A673 (cell line): ENCODE measurements around the gene ARMS2. TPM values are rescaled to one million over a fixed set of nuclear protein-coding genes. Genes with fewer than 3 reads are reported as not detected.

Experiments used
- BruUV-seq: library from RNA; stranded (reverse); fragments of 400-500 nt; replicated peaks from 2 replicates; lab custom pipeline; 2021; lab: Mats Ljungman, UMichigan
- CTCF ChIA-PET: fragments of 300-600 bp; sonication (Branson Sonifier 250); formaldehyde crosslinking; loops from one replicate; lab custom pipeline; 2022; ENCODE audit warnings: antibody characterized with exemption; lab: Charles Lee
- POLR2A ChIA-PET: fragments of 300-600 bp; sonication (Branson Sonifier 250); formaldehyde crosslinking; loops from one replicate; lab custom pipeline; 2022; ENCODE audit warnings: antibody characterized with exemption; ENCODE audit not compliant: low non-redundant PET; lab: Charles Lee
- DNase-seq: peaks from one replicate; pipeline ENCODE4 v3.0.0-alpha.2; 2015; ENCODE audit warnings: low spot score
- H3K27ac ChIP-seq: fragments of 200-600 bp; sonication (generic); 2 replicates; pipeline ENCODE4 v1.5.1; 2016; ENCODE audit warnings: mixed run types, low read depth, mild to moderate bottlenecking, mixed read lengths, antibody characterized with exemption, low read length; ENCODE audit not compliant: poor library complexity, severe bottlenecking
- H3K27me3 ChIP-seq: fragments of 200-600 bp; sonication (generic); replicated peaks from 2 replicates; pipeline ENCODE4 v1.6.1; 2017; ENCODE audit warnings: mixed run types, low read depth, mild to moderate bottlenecking, mixed read lengths, antibody characterized with exemption, low read length; ENCODE audit not compliant: insufficient read depth, poor library complexity
- H3K36me3 ChIP-seq: fragments of 200-600 bp; sonication (generic); 2 replicates; pipeline ENCODE4 v1.6.1; 2016; ENCODE audit warnings: mixed run types, mild to moderate bottlenecking, mixed read lengths, antibody characterized with exemption, low read length; ENCODE audit not compliant: insufficient read depth, poor library complexity, severe bottlenecking
- H3K4me1 ChIP-seq: fragments of 200-600 bp; sonication (generic); 2 replicates; pipeline ENCODE4 v1.6.1; 2017; ENCODE audit warnings: mixed run types, mild to moderate bottlenecking, mixed read lengths, antibody characterized with exemption, low read length; ENCODE audit not compliant: insufficient read depth, poor library complexity, severe bottlenecking
- H3K4me3 ChIP-seq: fragments of 200-600 bp; sonication (generic); 2 replicates; pipeline ENCODE4 v1.5.1; 2016; ENCODE audit warnings: low read depth, mixed run types, mild to moderate bottlenecking, mixed read lengths, low read length; ENCODE audit not compliant: poor library complexity, severe bottlenecking
- H3K9me3 ChIP-seq: fragments of 200-600 bp; sonication (generic); 2 replicates; pipeline ENCODE4 v1.6.1; 2016; ENCODE audit warnings: mixed run types, low read depth, mild to moderate bottlenecking, mixed read lengths, antibody characterized with exemption, low read length; ENCODE audit not compliant: poor library complexity, severe bottlenecking
- CTCF ChIP-seq: fragments of 300-800, 200-600 bp; sonication (generic); conservative IDR thresholded peaks from 2 replicates; pipeline ENCODE4 v1.5.1; 2017; ENCODE audit warnings: low read depth, mild to moderate bottlenecking, antibody characterized with exemption, low read length, moderate library complexity, mixed read lengths
- EZH2 ChIP-seq: fragments of 200-600 bp; sonication (generic); IDR thresholded peaks from 2 replicates; pipeline ENCODE4 v1.6.1; 2017; ENCODE audit warnings: borderline replicate concordance, low read depth, mild to moderate bottlenecking, mixed read lengths, antibody characterized with exemption, low read length; ENCODE audit not compliant: poor library complexity, severe bottlenecking
- intact Hi-C: fragments of 100-400 bp; cut with micrococcal nuclease; formaldehyde crosslinking; loops from one replicate; pipeline ENCODE4 v1.10.0; 2022; ENCODE audit not compliant: unreplicated experiment
- total RNA-seq: library from RNA; stranded (reverse); gene quantifications from 2 replicates; pipeline ENCODE4 v1.2.3, GENCODE V29; 2021

Gene ARMS2
- total RNA-seq, 1 experiment from 2014 or later, result not detected

- no TSS peak for BruUV-seq
Measured at GRCh38 chr10:122465401-122466040, 11.1 kb downstream of the ARMS2 start.

DNA sequence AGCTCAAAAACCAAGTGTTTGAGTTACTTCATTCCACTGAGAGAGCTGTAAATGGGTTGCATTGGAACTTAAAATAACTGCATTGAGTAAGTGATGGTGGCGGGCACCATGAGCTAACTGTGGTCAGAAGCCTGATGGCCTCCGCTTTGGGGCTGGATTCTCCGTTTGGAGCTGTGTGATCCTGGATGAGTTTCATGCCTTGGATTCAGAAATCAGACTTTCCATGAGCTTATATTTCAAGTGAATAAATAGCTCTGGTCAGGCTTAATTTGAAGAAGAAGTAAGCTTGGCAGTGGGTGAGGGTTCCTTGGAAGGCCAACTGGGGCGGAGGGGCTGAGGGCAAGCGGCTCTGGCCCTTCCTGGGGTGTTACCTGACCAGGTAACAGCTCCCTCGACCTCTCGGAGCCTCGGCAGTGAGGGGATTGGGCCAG, 12.5 kb downstream of the ARMS2 start:
- no peak overlapping the region for H3K27ac ChIP-seq
- intact Hi-C loops, result no loop called here
- POLR2A ChIA-PET, result no interaction called here
- no peaks in the 10 kb centered on the region for H3K4me1 ChIP-seq
- no TSS peak for BruUV-seq
- peaks cover 58% of the 10 kb centered on the region for H3K27me3 ChIP-seq
- CTCF ChIA-PET, result no interaction called here
- H3K4me3 ChIP-seq, result no peak overlapping the region
- TF ChIP-seq CTCF (no peak), EZH2 (no peak)
- no peaks in the 10 kb centered on the region for H3K36me3 ChIP-seq
- no peak for DNase-seq
- H3K9me3 ChIP-seq, result no peaks in the 10 kb centered on the region

More at GRCh38 chr10:122465401-122466040, 11.1 kb downstream of the ARMS2 start:
- Histone ChIP-seq H3K4me1 (peaks cover 5% of the 10 kb centered on the region), H3K27me3 (peaks cover 67% of the 10 kb centered on the region), H3K9me3 (no peaks in the 10 kb centered on the region), H3K27ac (no peak overlapping the region), H3K36me3 (no peaks in the 10 kb centered on the region), H3K4me3 (no peak overlapping the region)
- intact Hi-C loops, result no loop called here
- DNase-seq, result no peak
- ChIA-PET POLR2A (no interaction called here), CTCF (no interaction called here)
- no peak for TF ChIP-seq EZH2
- TF ChIP-seq CTCF, result no peak

GRCh38 chr10:122467701-122468100, 13.2 kb downstream of the ARMS2 start:
- DNase-seq, result no peak
- intact Hi-C loops, result no loop called here
- no TSS peak for BruUV-seq
- TF ChIP-seq CTCF, result no peak
- TF ChIP-seq EZH2, result no peak
- H3K36me3 ChIP-seq, result no peaks in the 10 kb centered on the region
- POLR2A ChIA-PET, result no interaction called here
- H3K9me3 ChIP-seq, result no peaks in the 10 kb centered on the region
- H3K4me3 ChIP-seq, result no peak overlapping the region
- no peaks in the 10 kb centered on the region for H3K4me1 ChIP-seq
- CTCF ChIA-PET, result no interaction called here
- no peak overlapping the region for H3K27ac ChIP-seq
- peaks cover 50% of the 10 kb centered on the region for H3K27me3 ChIP-seq
